Measurements from ENCODE around the gene ADAMTS13.
A peak's percentile ranks its signal among the peaks of the same experiment; 100 is the strongest.

The ADAMTS13 gene

GRCh38 chr9:133477992-133478850, 56.1 kb downstream of the ADAMTS13 start:
- H3K4me3 ChIP-seq (ENCODE audit: low read length) = peak overlapping the region; percentile 41
- TF ChIP-seq, protein P1, sequence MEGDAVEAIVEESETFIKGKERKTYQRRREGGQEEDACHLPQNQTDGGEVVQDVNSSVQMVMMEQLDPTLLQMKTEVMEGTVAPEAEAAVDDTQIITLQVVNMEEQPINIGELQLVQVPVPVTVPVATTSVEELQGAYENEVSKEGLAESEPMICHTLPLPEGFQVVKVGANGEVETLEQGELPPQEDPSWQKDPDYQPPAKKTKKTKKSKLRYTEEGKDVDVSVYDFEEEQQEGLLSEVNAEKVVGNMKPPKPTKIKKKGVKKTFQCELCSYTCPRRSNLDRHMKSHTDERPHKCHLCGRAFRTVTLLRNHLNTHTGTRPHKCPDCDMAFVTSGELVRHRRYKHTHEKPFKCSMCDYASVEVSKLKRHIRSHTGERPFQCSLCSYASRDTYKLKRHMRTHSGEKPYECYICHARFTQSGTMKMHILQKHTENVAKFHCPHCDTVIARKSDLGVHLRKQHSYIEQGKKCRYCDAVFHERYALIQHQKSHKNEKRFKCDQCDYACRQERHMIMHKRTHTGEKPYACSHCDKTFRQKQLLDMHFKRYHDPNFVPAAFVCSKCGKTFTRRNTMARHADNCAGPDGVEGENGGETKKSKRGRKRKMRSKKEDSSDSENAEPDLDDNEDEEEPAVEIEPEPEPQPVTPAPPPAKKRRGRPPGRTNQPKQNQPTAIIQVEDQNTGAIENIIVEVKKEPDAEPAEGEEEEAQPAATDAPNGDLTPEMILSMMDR (IDR thresholded peaks at IDR 0.05; ENCODE audit: insufficient read depth, low read depth, low read length, missing control alignments) = no peak
- peak; percentile 50 for DNase-seq (ENCODE audit: low read depth)

DNA sequence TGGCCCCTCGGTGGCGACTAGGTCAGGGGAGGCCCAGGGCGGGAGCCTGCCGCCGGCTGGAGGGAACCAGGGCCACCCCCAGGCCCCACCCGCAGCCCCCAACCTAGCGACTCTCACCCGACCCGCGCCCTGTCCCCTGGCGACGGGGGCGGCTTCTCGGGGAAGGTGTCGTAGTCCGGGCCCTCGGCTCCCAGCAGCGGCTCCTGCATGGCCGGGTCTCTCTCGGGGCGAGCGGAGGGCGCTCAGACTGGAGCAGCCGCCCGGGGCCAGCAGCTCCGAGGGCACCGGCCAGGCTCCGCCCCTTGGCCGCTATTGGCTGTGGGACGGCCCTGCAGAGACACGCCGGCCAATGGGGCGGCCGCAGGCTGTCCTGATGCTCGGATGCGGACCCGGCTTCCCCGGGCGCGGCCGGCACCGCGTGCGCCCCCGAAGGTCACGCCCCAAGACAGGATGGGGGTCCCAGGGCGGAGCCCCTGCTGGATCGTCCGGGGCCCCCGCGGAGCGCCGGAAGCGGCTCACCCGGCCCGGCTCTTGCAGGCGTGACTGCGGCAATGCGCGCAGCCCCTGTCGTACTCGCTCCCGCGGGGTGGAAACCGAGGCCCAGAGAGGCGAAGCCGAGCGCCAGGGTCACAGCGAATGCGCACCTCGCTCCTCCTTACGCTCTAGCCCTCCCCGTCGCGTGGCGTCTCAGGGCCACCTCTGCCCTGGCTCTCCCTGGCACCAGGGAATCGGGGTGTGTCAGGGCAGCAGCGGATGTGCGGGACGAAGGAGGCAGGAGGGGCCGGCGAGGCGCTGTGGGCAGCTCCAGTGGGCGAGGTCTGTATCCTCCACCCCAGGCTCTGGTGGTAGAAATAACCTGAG, 56.9 kb downstream of the ADAMTS13 start, which contains the start of gene SLC2A6:
TSS of gene SLC2A6 (minus strand) at position 249 of the 861 bp plus-strand sequence. CDS start at position 209, 40 bp downstream.
- TF ChIP-seq, protein P1 (IDR thresholded peaks at IDR 0.05; ENCODE audit: insufficient read depth, low read depth, low read length, missing control alignments) = no peak
- peak within 1 kb of the TSS; percentile 41 for H3K4me3 ChIP-seq (ENCODE audit: low read length)
- peak; percentile 82 for DNase-seq (ENCODE audit: low read depth)

DNA sequence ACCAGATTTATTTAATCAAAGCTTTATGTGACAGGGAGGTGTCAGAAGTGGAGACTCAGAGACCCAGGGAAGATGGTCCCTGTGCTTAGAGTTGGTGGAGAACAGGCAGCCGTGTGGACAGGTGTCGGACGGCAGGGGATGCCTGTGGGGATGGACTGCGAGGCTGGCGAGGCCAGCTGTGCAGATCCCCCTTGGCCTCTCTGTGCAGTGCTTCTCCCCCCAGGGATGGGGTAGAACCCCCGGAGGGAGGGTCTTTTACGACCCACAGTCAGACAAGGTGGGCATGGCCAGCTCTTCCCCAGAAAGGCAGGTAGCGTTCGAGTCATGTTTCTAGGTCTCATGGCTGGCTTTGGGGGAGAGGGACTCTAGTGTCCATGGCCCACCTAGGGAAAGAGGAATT, 61.4 kb downstream of the ADAMTS13 start:
- no peak for DNase-seq (ENCODE audit: low read depth)
- TF ChIP-seq, protein P1 (IDR thresholded peaks at IDR 0.05; ENCODE audit: insufficient read depth, low read depth, low read length, missing control alignments) = no peak
- no peak overlapping the region for H3K4me3 ChIP-seq (ENCODE audit: low read length)

- TF ChIP-seq, protein P1 (IDR thresholded peaks at IDR 0.05; ENCODE audit: insufficient read depth, low read depth, low read length, missing control alignments) = no peak
- DNase-seq (ENCODE audit: low read depth) = no peak
- no peak overlapping the region for H3K4me3 ChIP-seq (ENCODE audit: low read length)
Measured at GRCh38 chr9:133484671-133485437, 62.7 kb downstream of the ADAMTS13 start.

- no peak overlapping the region for H3K4me3 ChIP-seq (ENCODE audit: low read length)
- no peak for DNase-seq (ENCODE audit: low read depth)
- TF ChIP-seq, protein P1 (IDR thresholded peaks at IDR 0.05; ENCODE audit: insufficient read depth, low read depth, low read length, missing control alignments) = no peak
Measured at GRCh38 chr9:133485531-133486260, 63.5 kb downstream of the ADAMTS13 start.

DNA sequence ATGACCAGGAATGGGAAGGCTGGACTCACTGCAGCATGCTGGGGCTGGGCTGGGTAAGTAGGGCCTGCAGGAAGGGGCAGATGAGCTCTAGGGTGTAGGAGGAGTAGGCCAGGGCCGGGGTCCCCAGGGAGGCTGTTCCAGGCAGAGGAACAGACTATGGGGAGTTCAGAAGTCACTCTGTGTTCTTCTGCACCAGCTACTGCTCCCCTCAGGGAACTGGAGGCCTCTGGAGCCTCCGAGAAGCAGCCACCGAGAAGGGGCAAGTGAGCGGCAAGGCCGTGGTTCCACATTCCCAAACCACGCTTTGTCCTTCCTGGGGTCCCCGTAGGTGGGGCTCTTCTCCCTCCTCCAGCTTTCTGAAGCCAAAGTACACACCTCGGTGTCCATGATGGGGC, 65.2 kb downstream of the ADAMTS13 start:
- DNase-seq (ENCODE audit: low read depth) = no peak
- H3K4me3 ChIP-seq (ENCODE audit: low read length) = no peak overlapping the region
- TF ChIP-seq, protein P1 (IDR thresholded peaks at IDR 0.05; ENCODE audit: insufficient read depth, low read depth, low read length, missing control alignments) = no peak

All from epithelial cell of esophagus (primary cell).